ENCODE measurements around the gene LTB4R2.

GRCh38 chr14:24327303-24327702 is 17.4 kb downstream of the LTB4R2 start:
- TF ChIP-seq, protein P1, sequence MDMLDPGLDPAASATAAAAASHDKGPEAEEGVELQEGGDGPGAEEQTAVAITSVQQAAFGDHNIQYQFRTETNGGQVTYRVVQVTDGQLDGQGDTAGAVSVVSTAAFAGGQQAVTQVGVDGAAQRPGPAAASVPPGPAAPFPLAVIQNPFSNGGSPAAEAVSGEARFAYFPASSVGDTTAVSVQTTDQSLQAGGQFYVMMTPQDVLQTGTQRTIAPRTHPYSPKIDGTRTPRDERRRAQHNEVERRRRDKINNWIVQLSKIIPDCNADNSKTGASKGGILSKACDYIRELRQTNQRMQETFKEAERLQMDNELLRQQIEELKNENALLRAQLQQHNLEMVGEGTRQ (CRISPR knock-in tag; IDR thresholded peaks at IDR 0.05): no peak
- TF ChIP-seq CTCF (IDR thresholded peaks at IDR 0.05): no peak
- TF ChIP-seq, protein P2, sequence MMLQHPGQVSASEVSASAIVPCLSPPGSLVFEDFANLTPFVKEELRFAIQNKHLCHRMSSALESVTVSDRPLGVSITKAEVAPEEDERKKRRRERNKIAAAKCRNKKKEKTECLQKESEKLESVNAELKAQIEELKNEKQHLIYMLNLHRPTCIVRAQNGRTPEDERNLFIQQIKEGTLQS (CRISPR knock-in tag; conservative IDR thresholded peaks at IDR 0.05): no peak
- no peak for TF ChIP-seq ZBTB21 (CRISPR knock-in tag; IDR thresholded peaks at IDR 0.05; ENCODE audit: borderline replicate concordance)
- no peak for TF ChIP-seq CREB1 (CRISPR knock-in tag; IDR thresholded peaks at IDR 0.05)
- no peak for TF ChIP-seq NR2C2 (CRISPR knock-in tag; IDR thresholded peaks at IDR 0.05)
- no peak for TF ChIP-seq HMGXB4 (CRISPR knock-in tag; IDR thresholded peaks at IDR 0.05)
- no peak for TF ChIP-seq ZNF512 (CRISPR knock-in tag; IDR thresholded peaks at IDR 0.05; ENCODE audit: borderline replicate concordance)

Measured in WTC11 (cell line).